GM12878 (cell line): ENCODE measurements around the gene RAB3B.

Experiments
- TF ChIP-seq, protein P1 (sequence below), 3 experiments: IDR thresholded peaks in 2 of 3; conservative IDR thresholded peaks in 1 of 3; 2 replicates each; pipeline ENCODE4 v1.5.1; 2011; ENCODE audit warnings: low read depth in 3 of 3, low read length in 3 of 3, mild to moderate bottlenecking in 3 of 3, control low read depth in 2 of 3, moderate library complexity in 2 of 3, inconsistent platforms in 1 of 3, mixed read lengths in 1 of 3; ENCODE audit not compliant: control insufficient read depth in 2 of 3, insufficient read depth in 1 of 3; ENCODE audit errors: extremely low read depth in 1 of 3
- TF ChIP-seq, protein P2 (sequence below): IDR thresholded peaks from 2 replicates; pipeline ENCODE4 v1.6.1; 2012; ENCODE audit warnings: low read depth, low read length, improper control_type of control experiment

DNA sequence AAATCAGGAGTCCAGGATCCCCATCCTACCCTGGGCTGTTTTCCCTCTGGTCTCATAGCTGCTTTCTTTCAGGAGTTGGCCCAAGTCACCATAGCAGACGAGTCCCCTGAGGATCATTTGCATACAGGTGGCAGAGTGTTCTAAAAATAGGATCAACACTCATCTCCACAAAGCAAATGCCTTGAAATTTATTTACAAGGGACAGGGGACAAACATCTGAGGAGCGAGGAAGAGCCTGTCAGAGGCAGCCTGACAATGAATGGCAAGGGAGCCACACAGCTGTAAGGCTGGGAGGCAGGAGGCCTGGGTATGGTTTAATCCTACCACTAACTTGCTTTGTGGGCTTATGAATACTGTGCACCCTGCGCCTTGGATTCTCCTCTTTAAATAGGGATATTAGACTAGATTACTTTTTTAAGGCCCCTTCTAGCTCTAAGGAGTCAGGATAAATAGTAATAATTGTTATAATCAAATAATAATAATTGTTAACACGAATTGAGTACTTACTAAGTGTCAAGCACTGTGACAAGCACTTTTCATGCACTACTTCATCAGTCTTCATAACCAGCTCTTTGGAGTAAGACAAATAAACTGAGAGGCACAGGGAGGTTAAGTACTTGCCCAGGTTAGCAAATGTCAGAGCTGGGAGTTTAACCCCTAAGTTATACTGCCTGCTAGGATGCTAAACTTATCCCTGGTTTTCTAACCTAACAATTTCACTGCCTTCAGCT, 34.5 kb downstream of the RAB3B start:
- TF ChIP-seq, protein P1, sequence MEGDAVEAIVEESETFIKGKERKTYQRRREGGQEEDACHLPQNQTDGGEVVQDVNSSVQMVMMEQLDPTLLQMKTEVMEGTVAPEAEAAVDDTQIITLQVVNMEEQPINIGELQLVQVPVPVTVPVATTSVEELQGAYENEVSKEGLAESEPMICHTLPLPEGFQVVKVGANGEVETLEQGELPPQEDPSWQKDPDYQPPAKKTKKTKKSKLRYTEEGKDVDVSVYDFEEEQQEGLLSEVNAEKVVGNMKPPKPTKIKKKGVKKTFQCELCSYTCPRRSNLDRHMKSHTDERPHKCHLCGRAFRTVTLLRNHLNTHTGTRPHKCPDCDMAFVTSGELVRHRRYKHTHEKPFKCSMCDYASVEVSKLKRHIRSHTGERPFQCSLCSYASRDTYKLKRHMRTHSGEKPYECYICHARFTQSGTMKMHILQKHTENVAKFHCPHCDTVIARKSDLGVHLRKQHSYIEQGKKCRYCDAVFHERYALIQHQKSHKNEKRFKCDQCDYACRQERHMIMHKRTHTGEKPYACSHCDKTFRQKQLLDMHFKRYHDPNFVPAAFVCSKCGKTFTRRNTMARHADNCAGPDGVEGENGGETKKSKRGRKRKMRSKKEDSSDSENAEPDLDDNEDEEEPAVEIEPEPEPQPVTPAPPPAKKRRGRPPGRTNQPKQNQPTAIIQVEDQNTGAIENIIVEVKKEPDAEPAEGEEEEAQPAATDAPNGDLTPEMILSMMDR (IDR thresholded peaks at IDR 0.05 in 2 of 3, conservative IDR thresholded peaks at IDR 0.05 in 1 of 3; ENCODE audit: control insufficient read depth in 2 of 3, extremely low read depth in 1 of 3, insufficient read depth in 1 of 3, low read depth in 3 of 3, low read length in 3 of 3) = no peak
- TF ChIP-seq, protein P2, sequence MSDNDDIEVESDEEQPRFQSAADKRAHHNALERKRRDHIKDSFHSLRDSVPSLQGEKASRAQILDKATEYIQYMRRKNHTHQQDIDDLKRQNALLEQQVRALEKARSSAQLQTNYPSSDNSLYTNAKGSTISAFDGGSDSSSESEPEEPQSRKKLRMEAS = no peak
